GM21786 (cell line): Measurements from ENCODE around the gene SEMA4C.
"Not testable (repeated sequence)": the region's sequence is repeated elsewhere in the genome, so short reads cannot be mapped to it uniquely, and the experiment has no call there.

ENCODE experiments used
- ATAC-seq: cut with Tn5 transposase; IDR thresholded peaks from one replicate; pipeline ENCODE4 v1.9.1; 2021; ENCODE audit not compliant: unreplicated experiment

The SEMA4C gene

DNA sequence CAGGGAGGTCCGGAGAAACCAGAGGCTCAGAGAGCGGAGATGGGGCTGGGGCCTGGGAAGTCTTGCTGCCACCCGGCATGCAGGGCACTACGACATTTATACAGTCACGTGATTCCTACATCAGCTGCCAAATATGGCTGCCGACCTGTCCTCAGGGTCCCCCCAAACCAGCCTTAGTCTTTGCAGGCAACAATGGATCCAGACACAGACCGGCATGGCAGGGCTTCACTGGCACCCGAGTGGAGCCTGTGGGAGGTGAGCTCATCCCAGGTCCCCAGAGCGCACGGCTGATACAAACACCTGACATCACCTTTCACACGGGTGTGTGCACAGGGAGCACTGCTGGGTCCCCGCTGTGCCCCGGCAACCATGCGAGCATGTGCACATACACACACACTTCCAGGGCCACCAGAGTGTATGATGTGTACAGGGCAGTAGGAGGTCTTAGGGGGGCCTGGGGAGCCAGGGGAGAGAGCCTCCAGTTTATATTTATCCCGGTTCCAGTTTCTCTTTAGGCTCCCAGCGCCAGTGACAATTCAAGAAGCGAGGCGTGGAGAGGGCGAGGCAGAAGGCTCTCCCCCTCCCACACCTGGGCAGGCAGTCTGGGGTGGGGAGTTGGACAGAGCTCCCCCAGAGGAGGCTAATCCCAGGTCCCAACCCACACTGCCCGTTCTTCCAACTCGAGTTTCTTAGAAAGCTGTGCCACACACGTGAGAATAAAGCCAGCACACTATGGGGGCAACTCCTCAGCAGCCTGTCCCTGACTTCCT lies 2.7 kb downstream of the SEMA4C start:
- ATAC-seq: no peak

DNA sequence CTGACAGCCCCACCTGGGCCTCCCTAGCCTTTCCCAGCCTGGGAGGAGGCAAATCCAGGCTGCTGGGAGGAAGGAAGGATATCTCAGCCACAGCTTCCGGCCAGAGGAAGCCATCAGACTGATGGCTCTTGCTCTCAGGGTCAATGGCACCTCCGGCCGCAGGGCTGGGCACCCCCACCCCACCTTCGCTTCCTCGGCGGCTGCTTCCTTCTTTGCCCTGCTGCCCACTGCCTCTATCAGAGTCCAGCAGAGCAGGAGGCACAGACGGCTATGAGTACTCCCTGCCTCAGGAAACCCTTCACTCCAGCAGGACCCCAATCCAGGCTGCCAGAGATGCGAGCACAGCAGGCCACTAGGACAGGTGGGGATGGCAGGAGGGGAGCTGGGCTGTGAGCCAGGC lies 3.3 kb downstream of the SEMA4C start:
- ATAC-seq: no peak

DNA sequence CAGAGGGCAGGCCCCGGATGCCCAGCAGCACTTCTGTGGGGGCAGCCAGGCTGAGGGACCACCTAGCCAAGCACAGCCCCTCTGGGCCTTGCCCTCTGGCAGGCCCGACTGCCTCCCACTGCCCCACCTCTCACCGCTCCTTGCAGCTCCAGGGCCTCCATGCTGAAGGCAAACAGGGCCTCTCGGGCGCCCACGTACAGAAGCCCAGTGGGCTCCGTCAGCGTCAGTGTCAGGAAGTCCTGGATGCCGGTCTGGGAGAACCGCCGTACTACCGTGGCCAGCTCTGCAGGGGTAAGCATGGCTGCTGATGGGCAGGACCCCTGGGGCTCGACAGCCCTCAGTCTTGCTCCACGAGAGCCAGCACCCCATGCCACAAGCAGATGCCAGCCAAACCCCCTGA lies 3.7 kb downstream of the SEMA4C start:
- ATAC-seq: no peak

DNA sequence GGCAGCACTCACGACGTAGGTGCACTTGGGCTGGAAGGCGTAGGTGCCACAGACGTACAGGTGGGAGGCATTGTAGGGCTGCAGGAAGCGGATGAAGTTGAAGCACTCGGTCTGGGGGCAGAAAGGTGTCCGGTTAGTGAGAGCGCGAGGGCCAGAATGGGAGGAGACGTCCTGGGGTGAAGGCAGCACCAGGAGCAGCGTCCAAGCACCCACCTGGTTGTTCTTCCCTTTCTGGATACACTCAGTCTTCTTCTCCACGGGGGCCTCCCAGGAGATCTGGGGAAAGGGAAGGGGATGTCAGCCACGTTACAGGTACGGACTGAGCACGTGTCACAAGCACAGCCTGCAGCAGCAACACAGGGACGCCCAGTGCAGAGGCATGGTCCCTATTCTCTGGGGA lies 4.2 kb downstream of the SEMA4C start:
- ATAC-seq: no peak

DNA sequence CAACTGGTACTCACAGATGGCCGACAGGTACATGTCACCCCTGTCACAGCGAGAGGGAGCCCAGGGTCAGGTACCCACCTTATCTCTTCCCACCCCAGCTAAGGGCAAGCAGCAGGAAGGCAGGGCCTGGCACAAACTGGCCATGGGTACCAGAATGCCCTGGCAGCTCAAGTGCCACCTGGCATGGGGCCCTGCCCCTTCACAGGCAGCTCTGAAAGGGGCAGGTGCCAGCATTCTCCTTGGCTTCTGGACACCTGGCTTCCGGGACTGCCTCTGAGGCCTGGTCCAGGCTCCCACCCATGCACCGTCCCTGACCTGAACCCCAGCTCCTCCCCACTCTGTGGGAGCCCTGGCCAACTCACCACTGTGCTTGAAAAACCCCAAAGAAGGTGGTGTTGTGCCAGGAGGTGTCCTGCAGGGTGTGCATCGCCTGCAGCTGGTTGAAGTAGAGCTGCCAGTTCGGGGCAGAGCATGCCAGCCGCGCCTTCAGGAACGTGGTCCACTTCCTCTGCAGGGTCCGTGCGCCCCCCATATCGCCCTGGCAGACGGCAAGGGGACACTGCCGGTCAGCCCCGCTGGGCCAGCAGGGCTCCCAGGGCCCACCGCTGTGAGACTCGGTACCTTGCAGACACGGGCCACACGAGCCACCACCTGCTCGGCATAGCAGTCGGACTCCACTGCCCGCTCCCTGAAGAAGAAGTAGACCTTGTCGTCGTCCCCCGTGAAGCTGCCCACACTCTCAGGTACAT lies 5.4 kb downstream of the SEMA4C start:
- no peak for ATAC-seq

DNA sequence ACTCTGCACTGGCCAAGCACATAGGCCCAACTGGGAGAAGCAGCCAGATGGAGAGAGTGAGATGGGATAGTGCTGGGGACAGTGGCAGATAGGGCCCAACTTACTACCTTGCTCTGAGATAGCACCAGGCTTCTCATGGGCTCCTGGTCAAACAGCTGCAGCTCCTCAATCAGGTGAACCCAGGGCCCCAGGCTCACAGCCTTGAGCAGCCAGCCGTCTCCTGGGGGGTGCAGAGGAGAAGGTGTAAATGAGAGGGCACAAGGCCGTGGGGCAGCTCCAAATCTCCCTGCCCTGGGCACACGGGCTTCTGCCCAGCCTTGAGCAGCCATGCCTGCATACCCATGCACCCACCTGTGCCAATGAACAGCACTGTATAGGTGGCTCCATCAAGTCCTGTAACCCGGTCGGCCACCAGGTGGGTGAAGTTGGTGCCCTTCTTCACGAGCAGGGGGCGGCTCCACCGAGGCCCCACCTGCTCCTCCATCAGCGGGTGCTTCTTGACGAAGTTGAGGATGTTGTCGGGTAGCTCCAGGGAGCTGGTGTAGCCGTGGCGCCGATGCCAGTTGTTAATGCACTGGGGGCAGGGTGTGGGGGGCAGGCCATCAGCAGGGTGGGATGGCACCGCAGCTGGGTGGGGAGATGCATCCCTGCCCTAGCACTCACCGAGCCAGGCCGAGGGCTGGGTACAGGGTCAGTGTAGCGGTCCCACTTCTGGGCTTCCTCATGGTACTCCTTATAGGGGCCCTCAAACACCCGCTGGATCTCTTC lies 6.1 kb downstream of the SEMA4C start:
- ATAC-seq: no peak

DNA sequence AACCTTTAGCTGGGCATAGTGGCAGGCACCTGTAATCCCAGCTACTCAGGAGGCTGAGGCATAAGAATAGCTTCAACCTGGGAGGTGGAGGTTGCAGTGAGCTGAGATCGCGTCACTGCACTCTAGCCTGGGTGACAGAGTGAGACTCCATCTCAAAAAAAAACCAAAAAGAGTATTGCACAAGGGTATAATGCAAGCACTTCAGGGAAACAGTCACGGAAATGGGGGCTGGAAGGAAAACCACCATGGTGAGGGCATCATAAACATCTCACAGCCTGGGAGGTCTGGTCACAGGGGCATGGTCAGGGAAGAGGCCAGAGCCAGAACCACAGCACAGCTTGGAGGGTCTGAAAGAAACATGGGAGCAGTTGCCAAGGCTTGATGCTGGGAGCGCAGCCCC lies 6.8 kb downstream of the SEMA4C start:
- ATAC-seq: not testable (repeated sequence)

DNA sequence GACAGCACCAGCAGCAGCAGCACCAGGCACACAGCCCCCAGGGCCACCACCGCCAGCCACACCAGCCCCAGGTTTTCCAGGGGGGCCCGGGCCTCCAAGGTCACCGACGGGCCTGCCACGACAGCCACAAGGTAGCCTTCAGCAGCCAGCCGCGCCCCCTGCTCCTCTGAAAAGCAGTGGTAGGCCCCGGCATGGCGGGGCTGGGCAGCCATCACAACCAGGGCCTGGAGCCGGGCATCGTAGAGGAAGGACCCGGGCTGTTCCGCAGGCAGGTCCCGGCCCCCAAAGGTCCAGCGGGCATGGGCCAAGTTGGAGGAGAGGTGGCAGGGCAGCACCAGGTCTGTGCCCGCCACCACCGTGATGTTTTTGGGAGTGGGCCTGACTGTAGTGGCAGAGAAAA lies 8.8 kb downstream of the SEMA4C start:
- ATAC-seq: no peak

DNA sequence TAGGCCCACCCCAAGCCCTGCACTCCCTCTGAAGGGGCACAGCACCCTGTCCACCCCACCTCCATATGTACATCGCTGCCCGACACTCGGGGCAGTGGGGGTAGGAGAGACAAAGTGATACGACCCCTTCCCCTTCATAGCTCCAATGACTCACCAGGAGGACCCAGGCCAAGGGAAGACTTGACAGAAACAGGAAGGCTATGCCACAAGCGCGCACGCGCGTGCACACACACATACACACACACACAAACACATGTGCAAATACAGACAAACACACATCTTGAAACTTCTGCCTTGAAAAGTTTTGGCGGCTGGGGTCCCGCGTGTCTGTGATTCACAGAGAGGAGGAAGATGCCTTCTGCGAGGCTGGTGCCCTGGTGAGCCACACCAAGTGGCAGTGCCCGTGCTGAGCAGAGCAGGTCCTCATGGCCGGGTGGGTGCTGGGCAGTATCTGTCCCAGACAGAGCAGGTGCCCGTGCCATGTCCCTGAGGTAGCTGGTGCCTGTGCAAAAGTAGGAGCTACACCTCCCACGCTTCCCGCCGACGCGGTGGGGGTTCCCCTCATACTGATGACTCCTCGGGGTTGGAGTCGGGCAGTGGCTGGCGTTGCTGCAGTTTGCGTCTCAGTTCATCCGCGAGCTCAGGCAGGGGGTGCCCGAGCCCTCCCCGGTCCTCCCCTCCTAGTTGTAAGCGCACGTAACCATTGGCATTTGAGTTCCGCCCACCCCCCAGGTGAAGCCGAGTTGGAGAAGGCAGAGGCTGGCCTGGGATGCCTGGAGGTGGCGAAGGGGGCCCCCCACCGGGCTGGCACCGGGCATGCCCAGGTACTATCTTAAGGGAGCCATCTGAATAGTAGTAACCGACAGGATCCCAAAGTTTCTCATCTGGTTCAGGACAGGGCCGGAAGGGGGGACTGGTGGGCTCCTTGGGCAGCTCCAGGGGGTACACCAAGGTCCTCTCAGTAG lies 9.5 kb downstream of the SEMA4C start:
- ATAC-seq: no peak

DNA sequence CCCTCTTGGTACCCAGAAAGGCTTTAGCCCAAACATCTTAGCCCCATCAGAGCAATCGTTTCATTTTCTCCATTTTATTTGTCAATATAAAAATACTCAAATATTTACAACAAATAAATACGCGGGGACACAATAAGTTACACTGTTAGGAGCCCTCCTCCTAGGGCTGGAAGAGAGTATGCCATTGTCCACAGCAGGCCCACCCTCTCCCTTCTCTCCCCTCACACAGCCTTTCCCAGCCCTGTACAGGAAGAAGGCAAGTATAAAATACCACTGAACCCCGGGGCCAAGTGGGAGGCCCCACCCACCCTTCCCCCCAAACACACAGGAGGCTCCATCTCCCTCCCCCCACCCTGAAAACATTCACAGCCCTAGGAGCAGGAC lies 10.2 kb downstream of the SEMA4C start:
- no peak for ATAC-seq

DNA sequence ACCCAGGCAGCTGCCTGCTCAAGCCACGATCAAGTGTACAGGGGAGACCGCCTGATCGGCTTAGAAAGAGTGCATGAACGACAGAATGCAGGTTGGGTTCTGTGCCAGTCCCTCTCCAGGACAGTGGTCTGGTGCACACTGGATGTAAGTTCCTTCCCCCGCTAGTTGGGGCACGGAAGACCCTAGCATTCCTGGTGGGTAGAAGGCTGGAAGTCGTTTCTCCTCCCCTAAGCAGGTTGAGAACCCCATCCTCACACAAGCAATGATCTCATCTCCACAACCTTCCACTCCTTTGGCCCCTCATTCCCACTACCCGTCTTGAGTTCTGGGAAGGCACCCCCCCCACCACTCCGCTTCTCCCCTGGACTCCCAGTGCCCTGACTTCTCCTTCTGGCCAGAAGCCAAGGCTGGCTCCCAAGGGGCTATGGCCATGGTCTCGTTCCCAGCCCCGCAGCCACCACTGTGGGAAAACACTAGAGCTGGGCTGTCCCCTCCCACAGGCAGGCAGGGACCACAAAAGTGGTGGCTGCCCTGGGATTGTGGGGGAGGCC lies 10.7 kb downstream of the SEMA4C start:
- ATAC-seq: no peak

DNA sequence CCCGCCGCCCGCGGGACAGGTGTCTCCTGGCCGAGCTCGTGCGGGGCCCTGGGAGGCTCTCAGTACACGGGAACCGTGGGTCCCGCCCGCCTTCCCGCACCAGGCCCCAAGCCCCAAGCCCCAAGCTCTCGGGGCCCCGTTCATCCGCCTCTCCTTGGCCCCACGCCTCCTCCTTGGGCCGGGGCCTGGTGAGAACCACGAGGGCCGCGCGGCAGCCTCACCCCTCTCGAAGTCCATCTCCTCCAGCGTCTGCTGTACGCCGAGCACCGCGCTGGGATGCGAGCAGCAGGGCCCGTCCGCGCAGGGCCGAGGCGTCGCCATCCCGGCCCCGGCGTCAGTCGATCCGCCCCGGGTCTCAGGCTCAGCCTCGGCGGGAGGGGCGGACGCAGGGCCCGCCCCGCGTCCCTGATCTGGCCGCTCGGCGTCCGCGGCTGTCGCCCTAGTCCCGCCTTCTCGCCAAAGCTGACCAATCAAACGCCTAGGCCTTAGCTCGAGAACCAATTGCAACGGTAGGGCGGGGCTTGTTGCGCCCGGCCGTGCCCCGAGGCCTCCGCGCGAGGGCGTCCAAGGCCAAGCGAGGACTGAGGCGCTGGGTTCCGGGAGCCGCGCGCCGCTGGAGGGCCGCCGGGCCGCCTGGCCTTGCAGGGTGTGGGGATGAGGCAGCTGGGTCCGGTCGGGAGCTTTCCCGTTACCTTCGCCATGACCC lies 12.1 kb downstream of the SEMA4C start, which contains the start of gene ANKRD39:
Gene ANKRD39, minus strand, starts transcription at position 350 of the 706 bp plus-strand sequence. Its CDS starts 29 bp downstream, at position 321.
- peak; percentile 91 for ATAC-seq

DNA sequence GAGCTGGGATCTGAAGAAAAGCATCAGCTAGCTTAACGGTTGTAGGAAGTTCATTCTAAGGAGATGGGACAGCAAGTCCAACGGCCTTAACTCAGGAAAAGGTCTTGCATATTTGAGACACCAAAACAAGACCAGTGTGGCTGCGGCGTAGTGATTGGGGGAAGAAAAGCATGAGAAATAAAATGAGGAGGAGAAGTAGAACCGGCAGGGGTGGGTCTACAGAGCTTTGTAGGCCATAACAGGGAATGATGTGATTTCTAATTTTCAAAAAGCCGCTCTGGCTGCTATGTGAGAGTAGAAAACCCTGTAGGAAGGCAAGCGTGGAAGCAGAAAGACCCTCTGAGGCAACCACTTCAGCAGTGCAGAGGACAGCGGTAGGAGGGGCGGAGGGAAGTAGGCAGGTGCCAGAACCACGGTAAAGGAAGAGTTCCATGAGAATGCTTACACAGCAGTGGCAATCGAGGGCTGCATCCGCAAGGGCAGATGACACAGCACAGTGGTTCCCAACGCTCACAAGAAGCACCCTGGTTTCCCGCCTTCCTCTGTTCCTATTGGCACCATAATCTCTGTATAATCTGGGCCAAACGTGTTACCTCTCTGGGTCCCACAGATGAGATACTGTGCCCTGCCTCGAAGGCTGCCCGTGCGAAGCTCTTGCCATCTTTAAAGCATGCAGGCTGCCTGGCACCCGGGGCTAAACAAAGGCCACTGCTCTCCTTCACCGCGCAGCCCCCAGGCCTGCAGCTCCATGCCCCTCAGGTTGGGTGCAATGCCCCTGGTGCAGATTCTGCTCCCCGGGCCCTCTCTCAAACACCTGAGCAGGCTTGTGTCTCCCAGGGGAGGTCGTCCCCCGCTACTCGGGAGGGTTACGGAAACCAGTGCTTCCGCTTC lies 12.9 kb downstream of the SEMA4C start:
- peak; percentile 18 for ATAC-seq

DNA sequence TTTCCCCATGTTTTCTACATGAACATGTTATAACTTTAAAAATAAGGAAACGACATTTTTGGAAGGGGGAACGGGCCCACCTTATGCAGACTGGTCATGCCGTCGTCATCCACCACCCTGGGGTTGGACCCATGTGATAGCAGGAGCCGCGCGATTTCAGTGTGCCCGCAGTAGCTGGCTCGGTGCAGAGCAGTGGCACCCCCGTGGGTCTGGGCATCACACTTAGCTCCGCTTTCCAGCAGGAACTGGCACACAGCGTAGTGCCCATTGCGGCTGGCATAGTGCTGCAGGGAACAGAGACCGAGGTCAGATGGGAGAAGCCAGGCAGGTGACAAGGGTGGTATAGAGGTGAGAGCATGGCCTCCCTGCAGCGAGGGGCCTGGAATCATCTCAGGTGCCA lies 16.6 kb downstream of the SEMA4C start:
- ATAC-seq: no peak

DNA sequence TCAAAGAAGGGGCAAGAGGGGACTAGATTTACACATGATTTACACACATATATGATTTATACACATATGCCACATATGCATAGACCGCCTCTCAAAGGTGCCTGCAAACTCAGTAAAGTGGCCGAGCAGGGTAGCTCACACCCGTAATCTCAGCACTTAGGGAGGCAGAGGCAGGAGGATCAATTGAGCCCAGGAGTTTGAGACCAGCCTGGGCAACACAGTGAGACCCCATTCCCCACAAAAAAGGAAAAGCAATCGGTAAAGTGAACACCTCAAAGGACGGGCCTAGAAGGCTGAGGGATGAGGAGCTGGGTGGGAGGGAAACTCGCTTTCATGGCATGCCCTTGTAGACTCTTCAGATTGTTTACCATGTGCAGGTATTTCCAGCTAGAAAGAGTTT lies 17.2 kb downstream of the SEMA4C start:
- ATAC-seq: no peak

DNA sequence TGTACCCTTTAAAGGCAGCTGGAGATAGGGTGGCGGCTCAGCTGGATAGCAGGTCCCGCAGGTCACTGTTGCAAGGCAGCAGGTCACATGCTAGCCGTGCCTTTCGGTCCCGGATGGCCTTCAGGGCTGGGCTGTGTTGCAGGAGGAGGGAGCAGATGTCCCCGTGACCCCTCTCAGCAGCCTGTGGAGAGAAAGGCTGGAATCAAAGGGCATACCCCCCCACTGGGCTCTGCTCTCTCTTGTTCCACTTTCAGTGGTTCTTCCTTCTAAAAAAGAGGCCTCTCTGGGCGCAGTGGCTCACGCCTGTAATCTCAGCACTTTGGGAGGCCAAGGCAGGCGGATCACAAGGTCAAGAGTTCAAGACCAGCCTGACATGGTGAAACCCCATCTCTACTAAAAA lies 21.6 kb downstream of the SEMA4C start:
- ATAC-seq: no peak

DNA sequence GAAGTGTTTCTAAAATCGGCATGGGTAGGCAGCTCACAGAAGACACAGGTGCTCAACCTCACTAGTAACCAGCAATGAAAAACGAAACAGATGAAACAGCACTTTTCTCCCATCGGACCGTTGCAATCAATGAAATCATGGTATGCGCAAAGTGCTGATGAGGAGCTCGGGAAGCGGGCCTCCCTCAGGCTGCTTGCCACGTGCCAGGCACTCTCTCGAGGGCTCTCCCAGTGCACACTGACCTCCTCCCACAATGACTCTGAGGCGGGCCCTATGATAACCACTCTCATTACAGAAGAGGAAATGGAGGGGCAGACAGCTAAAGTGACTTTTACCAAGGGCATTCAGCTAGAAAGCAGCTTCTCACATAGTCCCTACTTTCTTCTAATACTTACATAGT lies 22.3 kb downstream of the SEMA4C start:
- no peak for ATAC-seq

DNA sequence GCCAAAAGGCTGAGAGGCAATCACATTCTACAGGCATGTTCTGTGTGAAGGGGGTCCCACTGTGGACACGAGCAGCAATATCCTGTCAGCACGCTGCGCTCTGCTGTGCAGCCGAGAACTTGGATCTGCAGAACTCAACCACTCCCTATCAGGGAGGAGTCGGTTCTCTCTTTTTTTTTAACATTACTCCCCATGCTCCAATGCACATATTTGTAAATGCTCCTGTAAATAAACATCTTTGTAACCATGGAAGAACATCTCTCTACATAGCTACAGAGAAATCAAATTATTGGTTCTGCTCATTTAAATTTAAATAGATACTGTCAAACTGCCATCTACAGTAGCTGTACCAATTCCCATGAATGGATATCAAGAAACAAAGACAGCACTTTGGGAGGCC lies 23.1 kb downstream of the SEMA4C start:
- ATAC-seq: no peak

DNA sequence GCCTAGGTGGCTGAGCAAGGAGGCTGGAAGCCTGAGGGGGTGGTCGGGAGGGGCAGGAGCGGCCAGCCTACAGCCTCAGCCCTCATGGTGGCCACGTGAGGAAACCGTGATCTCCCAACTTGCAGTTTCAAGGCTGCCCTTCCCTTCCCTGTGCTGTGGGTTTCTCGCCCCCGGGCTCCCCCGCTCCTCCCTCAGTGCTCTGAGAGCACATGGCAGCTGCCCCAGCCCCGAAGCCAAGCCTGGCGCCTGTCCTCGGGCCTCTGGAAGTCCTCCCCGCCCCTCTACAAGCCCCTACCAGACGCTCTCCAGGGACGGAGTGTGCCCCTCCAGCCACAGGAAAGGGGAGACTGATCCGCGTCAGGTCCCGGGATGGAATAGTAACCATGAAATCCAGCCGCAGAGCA lies 25.5 kb downstream of the SEMA4C start:
- ATAC-seq: no peak
